NCI-H1694 (cell line): ENCODE data around the gene AFM.
A peak's percentile ranks its signal among the peaks of the same experiment; 100 is the strongest.

Experiments
- DNase-seq: peaks from one replicate; lab custom pipeline; 2025; lab: John Stamatoyannopoulos, UW

AFM gene

GRCh38 chr4:73481358-73481757 lies at the start of gene AFM:
TSS of gene AFM (plus strand) at chr4:73481745. CDS start at chr4:73481776, 31 bp downstream.
- no peak for DNase-seq

DNA sequence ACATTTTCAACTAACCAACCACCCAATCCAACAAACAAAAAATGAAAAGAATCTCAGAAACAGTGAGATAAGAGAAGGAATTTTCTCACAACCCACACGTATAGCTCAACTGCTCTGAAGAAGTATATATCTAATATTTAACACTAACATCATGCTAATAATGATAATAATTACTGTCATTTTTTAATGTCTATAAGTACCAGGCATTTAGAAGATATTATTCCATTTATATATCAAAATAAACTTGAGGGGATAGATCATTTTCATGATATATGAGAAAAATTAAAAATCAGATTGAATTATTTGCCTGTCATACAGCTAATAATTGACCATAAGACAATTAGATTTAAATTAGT lies 49.8 kb upstream of the AFM start:
- no peak for DNase-seq

DNA sequence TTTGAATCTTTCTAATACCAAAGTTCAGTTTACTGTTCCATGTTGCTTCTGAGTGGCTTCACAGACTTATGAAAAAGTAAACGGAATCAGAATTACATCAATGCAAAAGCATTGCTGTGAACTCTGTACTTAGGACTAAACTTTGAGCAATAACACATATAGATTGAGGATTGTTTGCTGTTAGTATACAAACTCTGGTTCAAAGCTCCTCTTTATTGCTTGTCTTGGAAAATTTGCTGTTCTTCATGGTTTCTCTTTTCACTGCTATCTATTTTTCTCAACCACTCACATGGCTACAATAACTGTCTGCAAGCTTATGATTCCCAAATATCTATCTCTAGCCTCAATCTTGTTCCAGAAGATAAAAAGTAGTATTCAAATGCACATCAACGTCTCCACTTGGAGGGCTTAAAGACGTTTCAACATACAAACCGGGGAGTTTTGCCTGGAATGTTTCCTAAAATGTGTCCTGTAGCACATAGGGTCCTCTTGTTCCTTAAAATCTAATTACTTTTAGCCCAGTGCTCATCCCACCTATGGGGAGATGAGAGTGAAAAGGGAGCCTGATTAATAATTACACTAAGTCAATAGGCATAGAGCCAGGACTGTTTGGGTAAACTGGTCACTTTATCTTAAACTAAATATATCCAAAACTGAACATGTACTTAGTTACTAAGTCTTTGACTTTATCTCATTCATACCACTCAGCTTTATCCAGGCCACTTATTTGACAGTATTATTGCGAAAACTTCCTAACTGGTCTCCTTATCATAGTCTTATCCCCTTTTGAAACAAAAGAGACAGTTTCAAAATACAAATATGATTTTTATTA lies 49.2 kb upstream of the AFM start:
- no peak for DNase-seq

GRCh38 chr4:73433140-73433539 lies 48.4 kb upstream of the AFM start:
- DNase-seq = no peak

DNA sequence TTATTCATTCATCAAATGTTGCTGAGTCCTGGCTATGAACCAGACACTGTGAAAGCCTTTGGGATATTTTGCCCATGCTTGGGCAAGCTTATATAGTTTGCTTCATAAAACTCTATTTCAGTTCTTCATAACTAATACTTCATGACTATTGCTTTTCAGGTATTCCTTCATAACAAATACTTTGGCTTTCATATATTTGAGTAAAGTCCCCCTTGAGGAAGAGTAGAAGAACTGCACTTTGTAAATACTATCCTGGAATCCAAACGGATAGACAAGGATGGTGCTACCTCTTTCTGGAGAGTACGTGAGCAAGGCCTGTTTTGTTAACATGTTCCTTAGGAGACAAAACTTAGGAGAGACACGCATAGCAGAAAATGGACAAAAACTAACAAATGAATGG lies 47.2 kb upstream of the AFM start:
- DNase-seq = no peak

- DNase-seq = no peak
Observed at GRCh38 chr4:73435984-73436383, 45.6 kb upstream of the AFM start, which contains the start of gene AFP. TSS of gene AFP (plus strand) at chr4:73436221. CDS start at chr4:73436263, 42 bp downstream.

DNA sequence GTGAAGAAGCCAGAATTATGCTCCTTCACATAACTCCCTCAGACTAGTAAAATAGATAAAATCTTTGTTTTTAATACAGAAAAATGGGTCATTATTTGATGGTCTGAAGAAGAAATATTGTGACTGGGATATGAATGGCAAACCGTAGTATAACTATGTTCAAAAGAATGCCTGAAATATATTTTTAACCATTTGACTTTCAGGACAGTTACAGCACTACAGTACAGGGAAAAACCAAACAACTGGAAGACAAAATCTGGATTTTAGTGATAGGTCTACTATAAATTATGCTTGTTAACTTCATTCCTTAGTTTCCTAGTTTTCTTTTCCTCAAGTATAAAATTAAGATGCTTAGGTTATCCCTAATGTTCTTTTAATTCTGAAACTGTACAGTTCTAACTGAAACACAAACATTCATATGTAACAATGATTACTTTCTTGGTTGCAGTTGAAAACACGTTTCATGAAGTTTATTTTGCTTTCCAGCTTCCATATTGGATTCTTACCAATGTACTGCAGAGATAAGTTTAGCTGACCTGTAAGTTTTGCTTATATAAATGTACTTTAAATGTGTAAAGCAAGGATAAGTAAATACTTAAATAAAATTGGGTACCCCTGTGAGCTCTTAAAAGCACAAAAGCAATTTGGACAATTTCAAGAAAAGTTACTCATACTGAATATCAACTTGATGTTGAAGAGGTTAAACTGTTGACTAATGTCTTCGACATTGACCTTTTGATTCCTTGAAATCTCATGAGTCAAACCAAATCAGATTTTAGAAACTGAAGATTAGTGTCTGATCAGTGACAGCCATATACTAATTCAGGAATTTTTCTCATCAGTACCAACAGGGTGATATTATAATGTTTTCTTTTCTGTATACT lies 44.6 kb upstream of the AFM start:
- no peak for DNase-seq

DNA sequence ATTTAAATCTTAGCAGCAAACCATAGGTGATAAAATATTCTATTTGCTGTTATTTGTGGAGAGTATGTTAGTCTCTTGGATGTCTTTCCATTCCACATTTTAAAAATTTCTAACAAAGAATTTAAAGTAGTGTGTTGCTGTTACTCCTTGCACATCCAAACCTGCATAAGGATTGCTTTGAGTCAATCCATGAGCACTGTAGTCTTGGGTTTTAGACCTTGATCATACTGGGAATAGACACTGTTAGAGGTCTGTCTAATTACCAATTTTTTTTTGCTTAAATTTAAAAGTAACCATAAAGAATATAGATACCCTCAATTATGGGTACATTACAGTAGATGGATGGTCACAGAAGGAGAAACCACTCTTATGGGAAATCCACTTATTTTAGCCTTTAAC lies 44.0 kb upstream of the AFM start:
- no peak for DNase-seq

GRCh38 chr4:73438048-73438447 lies 43.5 kb upstream of the AFM start:
- DNase-seq = no peak

- no peak for DNase-seq
Observed at GRCh38 chr4:73438582-73439215, 42.8 kb upstream of the AFM start.

- DNase-seq = no peak
Observed at GRCh38 chr4:73439445-73439844, 42.1 kb upstream of the AFM start.

GRCh38 chr4:73439991-73440390 lies 41.6 kb upstream of the AFM start:
- DNase-seq = no peak

GRCh38 chr4:73440653-73441052 lies 40.9 kb upstream of the AFM start:
- DNase-seq = no peak

- no peak for DNase-seq
Observed at GRCh38 chr4:73442275-73442674, 39.3 kb upstream of the AFM start.

GRCh38 chr4:73443224-73443623 lies 38.3 kb upstream of the AFM start:
- DNase-seq = no peak

GRCh38 chr4:73445383-73446335 lies 35.9 kb upstream of the AFM start:
- DNase-seq = no peak

- peak; percentile 53 for DNase-seq
Observed at GRCh38 chr4:73446336-73446938, 35.1 kb upstream of the AFM start.

DNA sequence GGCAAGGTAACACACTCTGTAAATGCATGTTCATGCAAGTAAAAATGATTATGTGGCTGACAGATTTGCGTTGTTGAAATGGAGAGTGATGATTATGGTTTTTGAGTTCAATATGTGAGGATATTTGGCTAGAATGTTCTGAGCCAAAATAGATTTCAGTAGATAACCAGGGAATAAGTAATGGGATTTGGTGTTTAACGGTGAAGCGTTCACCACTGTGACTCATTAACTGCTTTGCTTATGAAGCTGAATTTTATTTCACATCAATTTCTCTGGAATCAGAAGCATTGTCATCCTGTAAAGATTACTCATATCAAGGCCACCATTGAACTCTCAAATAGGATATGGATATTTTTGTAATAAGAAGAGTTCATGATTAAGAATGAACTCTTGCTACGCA lies 33.9 kb upstream of the AFM start:
- DNase-seq = no peak

DNA sequence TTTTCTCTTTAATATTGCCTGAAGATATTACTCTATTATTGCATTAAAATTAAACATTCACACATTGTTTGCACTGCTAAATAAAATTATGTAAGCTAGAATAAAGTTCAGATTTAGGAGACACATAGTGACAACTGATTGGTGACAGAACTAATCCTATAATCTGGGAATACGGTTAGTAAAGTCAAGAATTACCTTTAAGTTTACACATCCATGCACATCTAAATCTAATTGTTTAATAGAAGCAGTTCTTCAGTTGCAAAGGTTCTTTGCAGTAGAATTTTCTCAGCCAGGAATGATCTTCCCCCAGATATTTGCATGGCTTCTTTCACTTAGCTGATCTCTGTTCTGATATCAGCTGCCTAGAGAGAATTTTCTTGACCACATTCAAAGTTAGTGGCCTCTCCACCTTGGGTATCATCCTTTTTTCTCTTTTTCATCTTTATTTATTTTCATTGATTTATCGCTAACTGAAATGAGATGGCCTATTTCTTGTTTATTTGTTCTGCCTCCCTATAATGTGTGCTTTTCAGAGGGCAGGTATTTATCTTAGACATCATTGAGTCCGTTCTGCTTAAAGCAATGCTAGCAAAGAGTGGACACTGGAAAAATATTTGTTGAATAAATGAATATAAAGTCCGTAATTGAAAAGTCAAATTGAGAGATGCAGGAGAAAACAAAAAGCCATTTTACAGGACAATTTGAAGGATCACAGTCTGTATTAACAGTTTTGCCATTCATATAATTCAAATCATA lies 32.9 kb upstream of the AFM start:
- DNase-seq = no peak

- DNase-seq = peak; percentile 4
Observed at GRCh38 chr4:73450398-73451004, 31.0 kb upstream of the AFM start.
